HG03575 (cell line): ENCODE results near the gene CEP97.
"Not testable (repeated sequence)": the region's sequence is repeated elsewhere in the genome, so short reads cannot be mapped to it uniquely, and the experiment has no call there.

Experiments
- ATAC-seq: cut with Tn5 transposase; IDR thresholded peaks from one replicate; pipeline ENCODE4 v1.9.1; 2021; ENCODE audit not compliant: unreplicated experiment, insufficient number of reproducible peaks, low FRiP score; ENCODE audit errors: extremely low read depth

The CEP97 gene

DNA sequence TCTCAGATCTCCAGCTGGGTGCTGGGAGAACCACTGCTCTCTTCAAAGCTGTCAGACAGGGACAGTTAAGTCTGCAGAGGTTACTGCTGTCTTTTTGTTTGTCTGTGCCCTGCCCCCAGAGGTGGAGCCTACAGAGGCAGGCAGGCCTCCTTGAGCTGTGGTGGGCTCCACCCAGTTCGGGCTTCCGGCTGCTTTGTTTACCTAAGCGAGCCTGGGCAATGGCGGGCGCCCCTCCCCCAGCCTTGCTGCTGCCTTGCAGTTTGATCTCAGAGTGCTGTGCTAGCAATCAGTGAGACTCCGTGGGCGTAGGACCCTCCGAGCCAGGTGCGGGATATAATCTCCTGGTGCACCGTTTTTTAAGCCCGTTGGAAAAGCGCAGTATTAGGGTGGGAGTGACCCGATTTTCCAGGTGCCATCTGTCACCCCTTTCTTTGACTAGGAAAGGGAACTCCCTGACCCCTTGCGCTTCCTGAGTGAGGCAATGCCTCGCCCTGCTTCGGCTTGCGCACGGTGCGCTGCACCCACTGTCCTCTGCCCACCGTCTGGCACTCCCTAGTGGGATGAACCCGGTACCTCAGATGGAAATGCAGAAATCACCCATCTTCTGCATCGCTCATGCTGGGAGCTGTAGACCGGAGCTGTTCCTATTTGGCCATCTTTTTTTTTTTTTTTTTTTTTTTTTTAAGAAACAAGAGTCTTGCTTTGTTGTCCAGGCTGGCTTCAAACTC is 29.1 kb downstream of the CEP97 start:
- ATAC-seq, result not testable (repeated sequence)

DNA sequence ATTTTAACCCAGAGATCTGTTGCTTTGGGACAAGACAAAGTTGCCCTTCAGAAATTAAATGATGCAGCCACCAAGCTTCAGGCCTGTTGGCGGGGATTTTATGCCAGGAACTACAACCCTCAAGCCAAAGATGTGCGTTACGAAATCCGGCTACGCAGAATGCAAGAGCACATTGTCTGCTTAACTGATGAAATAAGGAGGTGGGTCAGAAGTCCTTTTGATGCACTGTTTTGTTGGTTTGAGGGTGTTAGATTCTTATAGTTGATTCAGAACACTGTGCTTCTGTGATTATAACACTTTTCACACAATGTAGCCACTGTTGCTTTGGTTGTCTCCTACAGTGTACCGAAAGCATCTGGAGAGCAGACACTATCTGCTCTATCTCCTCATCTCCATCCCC is 33.8 kb downstream of the CEP97 start:
- ATAC-seq, result no peak

DNA sequence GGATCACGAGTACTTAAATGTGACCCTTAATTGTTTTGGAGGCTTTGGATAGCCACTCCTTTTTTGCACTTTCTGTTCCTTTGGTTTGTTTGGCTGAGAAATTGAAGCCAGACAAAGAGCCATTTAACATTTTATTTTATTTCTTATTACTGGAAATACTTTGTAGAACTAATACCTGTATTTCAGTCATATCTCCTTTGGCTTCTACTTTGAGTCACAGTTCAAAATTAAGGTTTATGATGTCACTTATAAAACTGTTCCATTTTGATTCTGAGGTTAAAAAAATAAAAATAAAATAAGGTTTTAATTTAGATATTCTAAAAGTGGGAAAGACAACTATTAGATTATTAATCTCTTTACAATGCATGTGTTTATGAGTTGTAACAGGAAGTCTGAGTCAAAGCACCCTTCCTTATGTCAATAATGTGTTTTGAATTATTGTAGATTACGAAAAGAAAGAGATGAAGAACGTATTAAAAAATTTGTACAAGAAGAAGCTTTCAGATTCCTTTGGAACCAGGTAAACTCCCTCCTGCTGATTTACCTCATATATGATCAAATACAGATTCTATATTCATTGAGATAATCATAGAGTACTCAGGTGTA is 37.7 kb downstream of the CEP97 start:
- no peak for ATAC-seq

DNA sequence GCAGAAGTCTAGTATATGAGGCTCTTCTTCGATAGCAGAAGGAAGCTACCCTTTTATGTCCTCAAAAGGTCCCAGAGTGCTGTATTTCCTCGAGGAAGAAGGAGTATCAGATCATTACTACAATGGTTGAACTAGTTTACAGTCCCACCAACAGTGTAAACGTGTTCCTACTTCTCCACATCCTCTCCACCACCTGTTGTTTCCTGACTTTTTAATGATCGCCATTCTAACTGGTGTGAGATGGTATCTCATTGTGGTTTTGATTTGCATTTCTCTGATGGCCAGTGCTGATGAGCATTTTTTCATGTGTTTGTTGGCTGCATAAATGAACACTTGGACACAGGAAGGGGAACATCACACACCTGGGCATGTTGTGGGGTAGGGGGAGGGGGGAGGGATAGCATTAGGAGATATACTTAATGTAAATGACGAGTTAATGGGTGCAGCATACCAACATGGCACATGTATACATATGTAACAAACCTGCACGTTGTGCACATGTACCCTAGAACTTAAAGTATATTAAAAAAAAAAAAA is 53.4 kb downstream of the CEP97 start:
- not testable (repeated sequence) for ATAC-seq

DNA sequence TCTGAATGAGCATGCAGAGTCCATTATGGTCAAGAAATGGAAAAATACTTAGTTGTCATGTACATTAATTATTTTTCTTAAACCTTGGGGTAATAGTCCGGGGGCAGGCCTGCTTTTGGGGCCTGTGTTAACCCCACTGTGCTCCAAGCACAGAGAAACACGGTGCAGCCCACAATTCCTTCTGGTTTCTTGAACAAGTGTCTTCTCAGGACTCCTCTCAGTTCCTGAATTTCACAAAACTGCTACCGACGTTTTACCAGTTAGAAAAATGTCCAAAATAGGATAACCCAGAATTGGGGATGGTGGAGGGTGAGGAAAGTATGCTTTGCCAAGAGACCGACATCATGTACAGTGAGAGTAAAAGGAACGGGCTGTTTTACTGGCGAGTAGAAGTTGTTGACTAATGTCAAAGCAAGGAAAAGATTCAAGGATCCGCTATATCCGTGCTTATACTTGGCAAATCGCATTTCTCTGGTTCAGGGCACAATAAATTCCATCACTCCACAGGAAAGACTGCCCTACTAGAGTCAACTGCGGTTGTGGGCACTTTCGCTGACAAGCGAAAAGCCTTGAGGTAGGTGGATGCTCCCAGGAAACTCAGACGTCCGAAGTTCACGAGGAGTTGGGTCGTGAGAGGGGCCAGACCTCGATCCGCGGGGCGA is 54.1 kb downstream of the CEP97 start:
- peak; percentile 9 for ATAC-seq

DNA sequence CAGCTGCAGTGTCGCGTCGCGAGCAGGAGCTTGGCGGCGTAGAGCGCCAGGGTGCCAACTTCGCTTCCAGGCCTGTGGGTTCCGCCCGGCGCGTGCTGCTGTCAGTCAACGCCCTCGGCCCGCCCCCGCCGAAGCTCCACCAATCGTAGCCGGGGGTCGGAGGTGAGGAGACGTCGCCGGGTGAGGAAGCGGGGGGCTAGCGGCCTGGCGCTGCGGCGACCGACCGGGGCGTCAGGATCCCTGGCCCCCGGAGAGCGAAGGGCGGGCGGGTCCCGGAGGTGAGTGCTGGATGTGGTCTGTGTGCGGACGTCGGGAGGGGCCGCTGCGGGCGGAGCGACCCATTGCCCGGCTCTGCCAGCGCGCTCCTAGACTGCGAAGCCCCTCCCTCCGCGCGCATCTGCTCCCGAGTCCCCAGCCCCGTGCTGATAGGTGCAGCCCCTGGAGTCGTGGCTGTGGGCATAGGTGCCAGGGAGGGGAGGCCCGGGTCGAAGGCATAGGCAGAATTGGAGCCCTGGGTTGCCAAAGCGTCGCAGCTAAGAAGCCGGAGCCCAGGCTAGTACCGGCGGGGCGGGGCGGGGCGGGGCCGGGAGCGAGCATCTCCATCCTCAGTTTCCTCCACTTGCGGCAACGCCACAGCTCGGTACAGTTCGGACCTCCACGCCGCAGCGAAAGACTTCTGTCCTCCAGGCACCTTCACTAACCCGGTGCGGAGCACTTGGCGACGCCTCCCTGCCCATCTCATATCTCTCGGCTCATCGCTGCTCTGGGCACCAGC is 54.8 kb downstream of the CEP97 start, which contains the start of gene NXPE3:
NXPE3 (plus strand) TSS at position 165 of the 775 bp plus-strand sequence. CDS start 6,386 bp downstream, outside the sequence.
- ATAC-seq, result peak; percentile 65

DNA sequence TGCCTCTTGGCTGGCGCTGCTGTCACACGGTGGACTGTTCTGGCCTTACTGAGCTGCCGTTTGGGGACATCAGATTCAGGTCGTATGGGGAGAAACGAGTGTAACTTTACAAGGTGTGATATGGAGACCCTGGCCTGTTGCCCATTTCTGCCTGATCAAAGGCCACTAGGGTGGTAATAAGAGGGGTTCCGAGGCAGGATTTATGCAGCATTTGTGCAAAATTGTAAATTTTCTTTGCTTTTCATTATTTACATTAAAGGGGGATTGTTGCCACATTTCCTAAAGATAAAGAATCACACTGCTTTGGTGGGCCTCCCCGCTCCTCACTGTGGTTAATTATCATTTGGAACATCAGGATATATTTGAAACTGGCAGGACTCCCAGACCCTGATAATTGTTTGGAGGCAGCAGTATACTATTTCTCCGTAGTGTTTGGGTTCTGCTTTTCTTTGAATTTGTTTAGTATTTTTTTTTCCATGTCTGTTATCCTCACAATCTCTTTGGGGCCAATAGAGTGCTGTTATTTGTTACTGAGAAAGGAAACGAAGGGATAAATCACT is 55.5 kb downstream of the CEP97 start:
- no peak for ATAC-seq

DNA sequence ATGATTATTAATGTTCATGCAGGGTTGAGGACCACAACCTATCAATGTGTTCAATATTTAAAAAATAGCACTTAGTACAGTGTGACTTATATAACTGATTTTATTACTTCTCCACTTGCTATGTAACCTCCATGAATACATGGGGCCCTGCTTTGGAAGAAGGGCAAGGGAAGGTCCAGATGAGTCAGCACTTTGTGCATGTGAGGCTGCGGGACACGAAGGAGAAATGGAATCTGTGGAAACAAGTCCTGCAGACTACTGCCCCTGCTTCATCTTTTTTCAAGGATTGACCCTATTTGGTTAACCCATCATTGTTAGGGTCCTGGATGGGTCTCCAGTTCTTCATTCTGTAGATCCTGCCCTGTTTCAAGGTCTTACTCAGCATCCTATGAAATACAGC is 56.2 kb downstream of the CEP97 start:
- no peak for ATAC-seq

DNA sequence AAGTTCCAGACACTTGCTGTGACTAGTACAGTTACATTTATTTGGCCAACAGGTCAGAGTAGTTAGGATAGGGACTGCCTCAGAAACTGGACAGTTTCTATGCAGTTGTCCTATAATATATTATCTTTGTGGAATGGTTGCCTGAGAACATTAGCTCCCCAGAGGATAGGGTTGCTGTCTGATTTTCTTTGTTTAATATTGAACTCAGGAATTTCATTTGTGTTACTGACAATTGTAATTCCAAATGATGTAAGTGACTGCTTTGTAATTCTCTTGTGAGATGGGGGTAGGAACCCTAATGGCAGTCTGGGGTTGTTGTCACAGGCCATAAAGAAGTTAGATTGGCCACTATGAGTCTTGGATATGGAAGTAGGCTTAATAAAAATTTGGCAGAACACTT is 56.8 kb downstream of the CEP97 start:
- ATAC-seq, result no peak

DNA sequence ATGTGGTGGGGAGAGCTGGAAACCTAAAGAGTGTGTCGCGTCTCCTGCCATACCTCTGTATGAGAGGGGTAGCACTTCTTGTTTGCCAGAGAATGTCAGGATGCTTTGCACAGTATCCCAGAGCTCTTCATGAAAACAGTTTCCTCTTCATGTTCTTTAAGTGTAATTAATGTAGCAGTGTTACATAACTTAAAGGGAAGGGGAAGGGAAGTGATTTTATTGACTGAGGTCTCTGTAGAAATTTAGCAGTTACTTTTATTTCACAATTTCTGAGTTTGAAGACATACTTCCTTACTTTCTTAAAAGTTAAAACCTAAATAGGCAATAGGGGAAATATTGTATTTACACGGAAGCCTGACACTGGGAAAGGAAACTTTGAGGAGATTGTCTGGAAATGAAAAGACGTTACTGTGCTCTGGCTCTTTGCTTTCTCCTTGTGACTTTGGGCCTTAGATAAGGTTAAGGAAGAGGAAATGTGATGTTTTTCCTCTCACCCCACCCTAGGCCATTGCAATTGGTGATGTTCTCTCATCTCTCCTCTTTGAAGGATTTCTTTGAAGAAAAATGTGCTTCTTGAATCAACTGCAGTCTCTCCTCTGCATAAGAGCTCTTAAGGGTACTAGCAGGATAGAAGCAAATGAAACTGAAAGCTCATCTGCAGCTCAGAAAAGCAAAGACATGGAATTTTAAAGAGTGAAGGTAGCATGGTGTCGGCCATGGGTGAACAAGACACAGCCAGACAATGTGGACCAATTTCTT is 60.6 kb downstream of the CEP97 start:
- ATAC-seq, result no peak

DNA sequence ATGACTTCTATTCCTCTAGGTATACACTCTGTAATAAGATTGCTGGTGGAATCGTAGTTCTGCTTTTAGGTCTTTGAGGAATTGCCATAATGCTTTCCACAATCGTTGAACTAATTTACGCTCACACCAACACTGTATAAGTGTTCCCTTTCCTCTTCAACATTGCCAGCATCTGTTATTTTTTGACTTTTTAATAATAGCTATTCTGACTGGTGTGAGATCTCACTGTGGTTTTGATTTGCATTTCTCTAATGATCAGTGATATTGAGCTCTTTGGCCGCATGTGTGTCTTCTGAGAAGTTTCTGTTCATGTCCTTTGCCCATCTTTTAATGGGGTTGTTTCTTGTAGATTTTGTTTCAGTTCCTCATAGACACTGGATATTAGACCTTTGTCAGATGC is 67.4 kb downstream of the CEP97 start:
- peak; percentile 96 for ATAC-seq

DNA sequence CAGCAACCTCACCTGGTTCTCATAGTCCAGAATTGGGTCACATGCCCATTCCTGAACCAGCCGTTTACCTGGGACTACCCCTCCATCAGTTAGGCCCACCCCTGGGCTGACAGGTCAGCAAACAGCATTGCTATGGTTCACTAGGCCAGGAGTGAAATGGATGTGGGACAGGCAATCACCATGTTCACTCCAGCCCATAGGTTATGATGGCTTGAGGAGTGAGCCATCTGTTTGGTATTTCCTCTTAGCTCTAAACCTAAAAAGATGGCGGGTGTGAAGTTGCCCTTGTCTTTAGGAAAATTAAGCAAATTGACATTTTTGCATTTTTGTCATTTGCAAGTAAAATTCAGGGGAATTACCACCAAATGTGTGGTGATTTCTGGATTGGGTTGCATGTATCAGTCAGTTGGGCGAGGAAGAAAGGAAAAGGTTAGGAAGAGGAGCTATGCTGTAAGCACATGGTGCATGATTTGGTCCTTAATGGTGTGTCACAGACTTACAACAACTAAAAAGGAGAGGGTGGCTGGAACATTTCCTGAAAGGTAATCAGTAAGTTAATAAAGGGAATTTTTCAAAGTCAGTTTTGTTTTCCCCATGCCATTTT is 71.8 kb downstream of the CEP97 start:
- no peak for ATAC-seq

DNA sequence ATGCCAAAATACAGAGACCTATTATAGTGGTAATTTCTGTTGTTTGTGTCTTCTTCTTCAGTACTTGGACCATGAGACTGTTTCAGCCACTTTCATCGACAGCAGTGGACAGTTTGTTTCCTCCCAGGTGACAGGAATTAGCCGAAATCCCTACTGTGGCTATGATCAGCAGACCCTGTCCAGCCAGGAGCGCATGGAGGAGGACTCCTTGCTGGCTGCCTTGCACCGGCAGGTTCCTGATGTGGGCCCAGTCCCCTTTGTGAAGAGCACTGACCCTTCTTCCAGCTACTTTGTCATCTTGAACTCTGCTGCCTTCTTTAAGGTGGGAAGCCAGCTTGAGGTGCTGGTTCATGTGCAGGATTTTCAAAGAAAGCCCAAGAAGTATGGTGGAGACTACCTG is 76.8 kb downstream of the CEP97 start:
- no peak for ATAC-seq

DNA sequence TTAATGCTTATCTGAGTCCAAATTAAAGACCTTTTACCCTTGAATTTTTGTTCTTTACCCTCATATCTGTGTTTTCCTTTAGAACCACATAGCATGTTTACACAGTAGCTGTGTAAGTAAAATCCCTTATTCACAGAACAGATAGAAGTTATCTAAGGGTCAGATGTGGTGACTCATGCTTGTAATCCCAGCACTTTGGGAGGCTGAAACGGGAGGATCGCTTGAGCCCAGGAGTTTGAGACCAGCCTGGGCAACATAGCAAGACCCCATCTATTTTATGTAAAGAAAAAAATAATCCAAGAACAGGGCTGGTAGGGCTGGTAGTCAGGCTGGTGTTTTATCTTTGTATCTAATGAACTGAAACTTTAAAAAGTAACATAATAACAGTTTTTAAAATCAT is 77.8 kb downstream of the CEP97 start:
- ATAC-seq, result no peak

DNA sequence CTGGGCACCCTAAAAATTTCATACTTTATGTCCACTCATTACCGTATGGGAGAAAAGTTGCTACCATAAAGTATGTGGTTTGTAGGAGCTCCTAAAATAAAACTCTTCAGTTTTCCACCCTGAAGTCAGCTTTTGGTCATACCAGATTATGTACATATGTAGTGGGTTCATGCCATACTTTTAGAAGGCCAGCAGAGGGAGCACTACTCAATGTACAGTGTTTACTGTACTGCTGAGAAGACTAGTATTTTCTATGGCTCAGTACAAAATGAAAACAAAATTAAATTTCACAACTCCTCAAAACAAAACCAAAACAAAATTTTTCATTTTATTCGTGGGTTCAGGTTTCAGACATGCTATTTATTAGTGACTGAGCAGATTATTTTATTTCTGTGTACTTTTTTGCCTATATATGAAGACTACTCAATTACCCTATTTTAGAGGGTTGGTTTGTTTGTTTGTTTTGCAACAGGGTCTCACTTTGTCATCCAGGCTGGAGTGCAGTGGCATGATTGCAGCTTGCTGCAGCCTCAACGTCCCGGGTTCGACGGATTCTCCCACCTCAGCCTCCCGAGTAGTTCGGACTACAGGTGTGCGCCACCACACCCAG is 78.9 kb downstream of the CEP97 start:
- ATAC-seq, result peak; percentile 84

DNA sequence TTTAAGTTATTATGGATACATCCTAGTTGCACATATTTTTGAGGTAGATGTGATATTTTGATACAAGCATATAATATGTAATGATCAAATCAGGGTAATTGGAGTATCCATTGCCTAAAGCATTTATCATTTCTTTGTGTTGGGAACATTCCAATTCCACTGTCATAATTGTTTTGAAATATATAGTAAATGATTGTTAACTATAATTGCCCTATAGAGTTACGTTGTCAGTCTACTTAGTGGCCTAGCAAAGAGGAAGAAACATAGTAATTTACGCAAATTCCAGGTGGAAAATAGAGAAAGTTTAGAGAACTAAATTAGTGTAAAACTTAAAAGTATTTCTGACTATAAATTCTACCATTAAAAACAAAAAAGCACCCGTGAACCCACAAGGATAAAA is 79.5 kb downstream of the CEP97 start:
- no peak for ATAC-seq

DNA sequence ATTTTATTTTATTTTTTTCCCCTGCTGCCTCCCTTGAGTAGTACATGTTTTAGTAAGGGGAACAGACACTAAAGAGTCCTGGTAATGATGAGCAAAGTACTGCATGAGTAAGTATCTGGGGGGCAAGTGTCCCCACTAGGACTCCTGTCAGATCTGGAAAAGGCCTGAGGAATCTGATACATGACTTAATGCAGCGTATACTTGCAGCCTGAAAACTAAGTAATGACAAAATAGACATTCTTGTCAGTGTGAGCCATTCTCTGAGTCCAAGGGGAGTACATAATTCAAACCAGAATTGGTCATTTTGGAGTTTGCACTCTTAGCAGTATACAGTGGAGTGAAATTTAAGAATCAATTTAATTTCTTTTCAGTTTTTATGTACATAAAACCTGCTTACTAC is 82.1 kb downstream of the CEP97 start:
- no peak for ATAC-seq

DNA sequence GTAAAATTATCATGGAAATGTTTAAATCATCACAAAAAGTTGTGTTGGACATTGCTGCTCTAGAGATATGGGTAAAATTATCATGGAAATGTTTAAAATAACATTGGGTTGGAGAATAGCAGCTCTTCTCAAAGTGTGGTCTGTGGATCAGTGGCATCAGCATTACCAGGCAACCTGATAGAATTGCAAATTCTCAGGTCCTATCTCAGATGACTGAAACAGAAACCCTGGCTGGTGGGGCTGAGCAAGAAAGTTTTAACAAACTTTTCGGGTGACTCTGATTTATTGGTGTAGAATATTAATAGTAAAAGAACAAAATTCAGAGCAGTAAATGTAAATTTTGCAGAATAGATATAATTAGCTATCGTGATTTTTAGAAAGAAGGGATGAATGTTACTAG is 83.5 kb downstream of the CEP97 start:
- ATAC-seq, result no peak
